Loucy (cell line): ENCODE results near the gene TENM3.

Source experiments
- H2AFZ ChIP-seq: fragments of 200-600 bp; sonication (generic); 2 replicates; pipeline ENCODE4 v1.6.0; 2016; ENCODE audit warnings: antibody characterized with exemption, mild to moderate bottlenecking, low read length, moderate library complexity
- H3F3A ChIP-seq: fragments of 200-600 bp; 2 replicates; pipeline ENCODE4 v1.6.0; 2016; ENCODE audit warnings: antibody characterized with exemption, low read depth, mild to moderate bottlenecking
- H3K27me3 ChIP-seq: fragments of 200-600 bp; sonication (generic); 2 replicates; pipeline ENCODE4 v1.6.1; 2014; ENCODE audit warnings: low read length, mild to moderate bottlenecking; ENCODE audit not compliant: insufficient read depth, poor library complexity, severe bottlenecking
- H3K36me3 ChIP-seq: fragments of 200-600 bp; sonication (generic); 2 replicates; pipeline ENCODE4 v1.6.1; 2016; ENCODE audit warnings: low read length; ENCODE audit not compliant: insufficient read depth
- H3K4me1 ChIP-seq: fragments of 200-600 bp; sonication (generic); 2 replicates; pipeline ENCODE4 v1.5.1; 2014; ENCODE audit warnings: low read length, mild to moderate bottlenecking; ENCODE audit not compliant: insufficient read depth, poor library complexity, severe bottlenecking
- H3K4me2 ChIP-seq: fragments of 200-600 bp; sonication (generic); 2 replicates; pipeline ENCODE4 v1.6.0; 2014; ENCODE audit warnings: antibody characterized with exemption, low read length, low read depth, mild to moderate bottlenecking; ENCODE audit not compliant: poor library complexity, severe bottlenecking
- H3K4me3 ChIP-seq: fragments of 200-600 bp; sonication (generic); 2 replicates; pipeline ENCODE4 v1.5.1; 2014; ENCODE audit warnings: low read length, mild to moderate bottlenecking, mixed read lengths; ENCODE audit not compliant: poor library complexity, severe bottlenecking
- H3K79me2 ChIP-seq: fragments of 200-600 bp; sonication (generic); 2 replicates; pipeline ENCODE4 v1.6.1; 2014; ENCODE audit warnings: low read length; ENCODE audit not compliant: insufficient read depth
- H3K9ac ChIP-seq: fragments of 200-600 bp; sonication (generic); 2 replicates; pipeline ENCODE4 v1.6.0; 2014; ENCODE audit warnings: mild to moderate bottlenecking, low read depth, low read length, moderate library complexity; ENCODE audit not compliant: poor library complexity, severe bottlenecking
- H3K9me2 ChIP-seq: fragments of 200-600 bp; sonication (generic); replicated peaks from 2 replicates; pipeline ENCODE4 v1.6.1; 2016; ENCODE audit warnings: low read depth, low read length, mixed read lengths
- H3K9me3 ChIP-seq: fragments of 200-600 bp; sonication (generic); 2 replicates; pipeline ENCODE4 v1.6.1; 2014; ENCODE audit warnings: mild to moderate bottlenecking, antibody characterized with exemption, low read length, low read depth; ENCODE audit not compliant: insufficient read depth
- H4K20me1 ChIP-seq: fragments of 200-600 bp; sonication (generic); 2 replicates; pipeline ENCODE4 v1.6.0; 2014; ENCODE audit warnings: antibody characterized with exemption, low read length, mild to moderate bottlenecking; ENCODE audit not compliant: insufficient read depth, poor library complexity, severe bottlenecking
- EZH2phosphoT487 ChIP-seq: fragments of 200-600 bp; IDR thresholded peaks from 2 replicates; pipeline ENCODE4 v1.6.1; 2018; ENCODE audit warnings: antibody characterized with exemption, mild to moderate bottlenecking, moderate library complexity, borderline replicate concordance
- TF ChIP-seq, protein P1 (sequence below): fragments of 200-600 bp; sonication (generic); conservative IDR thresholded peaks from 2 replicates; pipeline ENCODE4 v1.5.1; 2014; ENCODE audit warnings: mild to moderate bottlenecking, antibody characterized with exemption, low read length

Gene TENM3

DNA sequence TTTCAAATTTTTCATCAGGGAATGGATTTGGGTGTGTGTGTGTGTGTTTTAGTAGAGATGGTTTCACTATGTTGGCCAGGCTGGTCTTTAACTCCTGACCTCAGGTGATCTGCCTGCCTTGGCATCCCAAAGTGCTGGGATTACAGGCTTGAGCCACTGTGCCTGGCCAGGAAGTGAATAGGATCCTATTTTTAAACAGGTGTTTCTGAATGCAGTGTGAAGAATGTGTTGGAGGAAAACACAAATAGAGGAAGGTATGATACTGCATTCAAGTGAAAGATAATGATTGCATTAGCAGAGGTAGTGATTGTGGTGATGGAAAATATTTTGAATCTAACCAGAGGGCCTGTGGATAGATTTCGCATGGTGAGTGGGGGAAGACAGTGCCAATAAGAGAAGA, 189.6 kb downstream of the TENM3 start:
- no peak overlapping the region for H3K4me2 ChIP-seq
- H2AFZ ChIP-seq: no peak overlapping the region
- H3K9ac ChIP-seq: no peak overlapping the region
- no peaks in the 10 kb centered on the region for H3K27me3 ChIP-seq
- H3K79me2 ChIP-seq: no peaks in the 10 kb centered on the region
- H3K36me3 ChIP-seq: no peaks in the 10 kb centered on the region
- H3F3A ChIP-seq: no peaks in the 10 kb centered on the region
- H3K9me3 ChIP-seq: no peaks in the 10 kb centered on the region
- TF ChIP-seq, protein P1, sequence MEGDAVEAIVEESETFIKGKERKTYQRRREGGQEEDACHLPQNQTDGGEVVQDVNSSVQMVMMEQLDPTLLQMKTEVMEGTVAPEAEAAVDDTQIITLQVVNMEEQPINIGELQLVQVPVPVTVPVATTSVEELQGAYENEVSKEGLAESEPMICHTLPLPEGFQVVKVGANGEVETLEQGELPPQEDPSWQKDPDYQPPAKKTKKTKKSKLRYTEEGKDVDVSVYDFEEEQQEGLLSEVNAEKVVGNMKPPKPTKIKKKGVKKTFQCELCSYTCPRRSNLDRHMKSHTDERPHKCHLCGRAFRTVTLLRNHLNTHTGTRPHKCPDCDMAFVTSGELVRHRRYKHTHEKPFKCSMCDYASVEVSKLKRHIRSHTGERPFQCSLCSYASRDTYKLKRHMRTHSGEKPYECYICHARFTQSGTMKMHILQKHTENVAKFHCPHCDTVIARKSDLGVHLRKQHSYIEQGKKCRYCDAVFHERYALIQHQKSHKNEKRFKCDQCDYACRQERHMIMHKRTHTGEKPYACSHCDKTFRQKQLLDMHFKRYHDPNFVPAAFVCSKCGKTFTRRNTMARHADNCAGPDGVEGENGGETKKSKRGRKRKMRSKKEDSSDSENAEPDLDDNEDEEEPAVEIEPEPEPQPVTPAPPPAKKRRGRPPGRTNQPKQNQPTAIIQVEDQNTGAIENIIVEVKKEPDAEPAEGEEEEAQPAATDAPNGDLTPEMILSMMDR: no peak
- H3K4me1 ChIP-seq: no peaks in the 10 kb centered on the region
- no peak overlapping the region for H3K4me3 ChIP-seq
- no peaks in the 10 kb centered on the region for H4K20me1 ChIP-seq
- no peaks in the 10 kb centered on the region for H3K9me2 ChIP-seq

DNA sequence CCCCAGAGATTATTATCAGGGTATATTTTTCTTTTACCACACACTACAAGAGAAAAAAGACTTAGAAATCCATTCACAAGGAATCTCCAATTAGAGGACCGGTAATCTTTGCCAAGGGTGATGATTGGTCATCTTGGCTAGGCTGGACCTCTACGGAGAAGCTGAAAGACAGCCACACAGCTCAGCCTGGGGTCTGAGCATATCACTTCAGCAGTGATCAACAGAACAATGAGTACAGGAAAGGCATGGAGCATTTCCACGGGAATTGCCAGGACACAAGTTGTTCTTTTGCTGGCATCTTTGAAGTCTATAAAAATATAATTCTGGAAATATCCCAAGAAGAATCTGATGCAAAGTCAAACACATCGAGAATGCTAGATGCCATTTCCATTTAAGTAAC, 191.5 kb downstream of the TENM3 start:
- TF ChIP-seq, protein P1: no peak
- TF ChIP-seq EZH2phosphoT487: no peak
- no peaks in the 10 kb centered on the region for H3K27me3 ChIP-seq
- no peaks in the 10 kb centered on the region for H3F3A ChIP-seq
- H2AFZ ChIP-seq: no peak overlapping the region
- H3K9ac ChIP-seq: no peak overlapping the region
- H3K9me3 ChIP-seq: no peaks in the 10 kb centered on the region
- no peak overlapping the region for H3K4me2 ChIP-seq
- H3K4me3 ChIP-seq: no peak overlapping the region
- no peaks in the 10 kb centered on the region for H3K36me3 ChIP-seq
- no peaks in the 10 kb centered on the region for H3K9me2 ChIP-seq
- no peaks in the 10 kb centered on the region for H4K20me1 ChIP-seq
- H3K79me2 ChIP-seq: no peaks in the 10 kb centered on the region
- H3K4me1 ChIP-seq: no peaks in the 10 kb centered on the region

DNA sequence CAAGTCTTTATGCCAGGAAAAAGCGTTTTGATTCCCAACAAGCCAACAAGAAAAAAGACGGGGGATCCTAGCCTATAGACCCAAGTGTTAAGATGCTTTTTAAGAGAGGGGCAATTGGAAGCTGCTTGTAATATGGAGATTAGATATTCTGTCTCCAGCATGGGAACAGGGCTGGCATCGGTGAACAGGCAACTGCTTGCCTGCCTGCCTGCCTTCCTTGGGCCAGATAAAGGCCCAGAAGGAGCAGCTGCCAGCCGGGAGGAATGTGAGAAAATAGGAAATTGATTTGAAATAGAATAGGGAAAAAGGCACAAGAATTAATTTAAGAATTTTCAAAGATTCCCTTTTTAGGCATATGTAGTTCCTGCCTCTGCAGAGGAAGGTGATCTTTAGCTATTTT, 192.2 kb downstream of the TENM3 start:
- no peaks in the 10 kb centered on the region for H3K36me3 ChIP-seq
- no peaks in the 10 kb centered on the region for H3K9me3 ChIP-seq
- H3K4me1 ChIP-seq: no peaks in the 10 kb centered on the region
- no peaks in the 10 kb centered on the region for H3K9me2 ChIP-seq
- no peaks in the 10 kb centered on the region for H4K20me1 ChIP-seq
- H3K27me3 ChIP-seq: no peaks in the 10 kb centered on the region
- H3K9ac ChIP-seq: no peak overlapping the region
- no peak overlapping the region for H2AFZ ChIP-seq
- H3K4me2 ChIP-seq: no peak overlapping the region
- no peaks in the 10 kb centered on the region for H3K79me2 ChIP-seq
- TF ChIP-seq, protein P1: no peak
- TF ChIP-seq EZH2phosphoT487: no peak
- H3K4me3 ChIP-seq: no peak overlapping the region
- H3F3A ChIP-seq: no peaks in the 10 kb centered on the region
